SKM-1 (cell line): ENCODE measurements around the gene HBD.
"Not testable (repeated sequence)": the region's sequence is repeated elsewhere in the genome, so short reads cannot be mapped to it uniquely, and the experiment has no call there.

Experiments
- DNase-seq: peaks from one replicate; lab custom pipeline; 2025; ENCODE audit not compliant: unreplicated experiment; lab: John Stamatoyannopoulos, UW

Gene HBD

GRCh38 chr11:5253440-5253839 is 19.2 kb upstream of the HBD start:
- DNase-seq: not testable (repeated sequence)

- no peak for DNase-seq
Measured at GRCh38 chr11:5252919-5253265, 18.6 kb upstream of the HBD start.

DNA sequence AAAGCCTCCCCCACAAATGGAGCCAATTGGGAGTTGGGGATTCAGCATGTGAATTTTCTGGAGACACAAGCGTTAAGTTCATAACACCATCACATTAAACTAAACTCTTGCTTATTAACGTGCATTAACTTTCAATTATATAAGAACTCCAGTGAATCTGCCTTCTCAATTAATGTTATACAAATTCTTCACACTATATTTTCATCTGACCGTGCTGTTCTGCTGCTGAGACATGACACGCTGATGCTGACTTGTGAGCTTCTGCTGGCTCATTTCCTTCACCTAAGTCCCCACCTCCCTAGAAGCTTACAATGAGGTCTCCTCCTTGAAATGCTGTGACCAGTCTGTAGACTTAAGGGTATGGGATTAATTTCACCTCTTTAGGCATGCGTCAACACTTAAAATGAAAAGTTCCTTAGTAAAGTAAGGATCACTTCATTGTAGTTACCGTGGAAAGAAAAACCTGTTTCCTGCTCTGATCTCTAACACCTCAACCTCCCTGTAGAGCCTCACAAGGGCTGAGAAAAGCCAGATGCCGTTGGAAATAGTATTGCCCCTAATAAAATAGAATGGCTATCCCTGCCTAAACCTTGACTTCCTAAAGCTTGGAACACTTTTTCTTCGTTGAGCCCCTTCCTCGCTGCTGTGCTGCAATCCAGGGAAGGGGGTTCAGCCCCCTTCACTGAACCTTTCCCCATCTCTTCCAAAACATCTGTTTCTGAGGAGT is 18.1 kb upstream of the HBD start:
- no peak for DNase-seq

GRCh38 chr11:5251746-5252145 is 17.5 kb upstream of the HBD start:
- DNase-seq: no peak

DNA sequence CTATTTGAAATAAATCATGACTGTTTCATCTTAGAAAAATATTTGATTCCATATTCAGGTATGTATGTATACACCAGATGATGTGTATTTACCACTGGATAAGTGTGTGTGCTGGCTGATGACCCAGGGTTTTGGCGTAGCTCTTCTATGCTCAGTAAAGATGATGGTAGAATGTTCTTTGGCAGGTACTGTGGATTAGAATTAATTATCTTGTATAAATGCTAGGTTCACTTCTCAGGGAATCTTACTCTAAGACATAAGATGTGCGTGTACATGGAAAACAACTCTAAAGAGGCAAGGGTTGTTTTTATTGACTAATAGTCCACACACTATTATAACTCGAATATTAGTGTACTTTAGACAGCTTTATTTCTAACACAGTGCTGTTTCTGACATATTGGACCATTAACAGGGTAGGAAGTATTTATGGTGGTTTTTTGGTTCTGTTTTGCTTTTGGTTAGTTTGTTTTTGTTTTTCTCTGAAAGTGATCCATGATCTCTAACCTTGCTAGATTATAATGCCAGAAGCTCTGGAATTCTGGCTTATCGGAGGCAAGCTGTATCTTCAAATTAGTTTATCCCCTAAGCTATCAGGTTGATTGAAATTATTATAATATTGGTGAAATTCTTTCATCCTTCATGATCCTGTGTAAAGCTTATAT is 16.4 kb upstream of the HBD start:
- no peak for DNase-seq

- not testable (repeated sequence) for DNase-seq
Measured at GRCh38 chr11:5249807-5250396, 15.6 kb upstream of the HBD start, which contains the start of gene HBG1. Gene HBG1, minus strand, starts transcription at chr11:5249857. Its CDS starts 53 bp downstream, at chr11:5249804.

GRCh38 chr11:5248498-5248897 is 14.2 kb upstream of the HBD start:
- DNase-seq: not testable (repeated sequence)

- no peak for DNase-seq
Measured at GRCh38 chr11:5247472-5248192, 13.3 kb upstream of the HBD start.

- DNase-seq: no peak
Measured at GRCh38 chr11:5246772-5247471, 12.6 kb upstream of the HBD start.

GRCh38 chr11:5245155-5245554 is 10.9 kb upstream of the HBD start:
- no peak for DNase-seq

DNA sequence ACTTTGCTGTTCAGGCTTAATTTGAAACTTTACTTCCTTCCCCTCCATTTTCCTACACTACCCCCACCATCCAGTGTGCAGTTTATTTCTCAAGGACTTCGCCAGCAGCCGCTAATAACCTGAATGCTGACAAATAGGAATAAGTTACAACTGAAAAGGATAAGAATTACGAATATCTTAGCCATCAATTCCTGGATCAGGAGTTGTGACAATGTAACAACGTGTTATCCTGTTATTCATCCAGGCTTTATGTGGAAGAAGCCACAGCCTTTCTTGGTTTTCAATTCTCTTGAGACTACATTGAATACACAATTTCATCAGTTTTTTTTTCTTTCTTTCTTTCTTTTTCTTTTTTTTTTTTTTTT is 9.5 kb upstream of the HBD start:
- no peak for DNase-seq

GRCh38 chr11:5242933-5243815 is 8.9 kb upstream of the HBD start:
- DNase-seq: no peak

- DNase-seq: no peak
Measured at GRCh38 chr11:5242208-5242607, 7.9 kb upstream of the HBD start.

- no peak for DNase-seq
Measured at GRCh38 chr11:5241458-5241857, 7.2 kb upstream of the HBD start.

DNA sequence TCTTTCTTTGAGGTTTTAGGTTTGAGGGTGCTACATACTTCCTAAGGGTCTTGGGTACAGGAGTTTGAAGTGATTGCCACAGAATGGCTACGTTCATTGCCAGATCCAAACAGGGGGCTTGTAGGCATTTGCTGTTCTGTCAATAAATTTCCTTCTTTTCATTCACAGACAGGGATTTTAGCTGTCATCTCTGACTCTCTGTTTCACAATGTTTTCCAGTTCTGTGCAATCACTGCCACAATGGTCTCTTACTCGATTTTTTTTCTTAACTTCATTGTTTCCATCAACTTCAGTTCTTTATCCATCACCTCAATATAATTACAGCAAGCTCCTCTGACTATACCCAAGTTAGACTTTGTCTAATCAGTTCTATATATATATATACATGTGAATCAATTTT is 6.2 kb upstream of the HBD start:
- DNase-seq: no peak

DNA sequence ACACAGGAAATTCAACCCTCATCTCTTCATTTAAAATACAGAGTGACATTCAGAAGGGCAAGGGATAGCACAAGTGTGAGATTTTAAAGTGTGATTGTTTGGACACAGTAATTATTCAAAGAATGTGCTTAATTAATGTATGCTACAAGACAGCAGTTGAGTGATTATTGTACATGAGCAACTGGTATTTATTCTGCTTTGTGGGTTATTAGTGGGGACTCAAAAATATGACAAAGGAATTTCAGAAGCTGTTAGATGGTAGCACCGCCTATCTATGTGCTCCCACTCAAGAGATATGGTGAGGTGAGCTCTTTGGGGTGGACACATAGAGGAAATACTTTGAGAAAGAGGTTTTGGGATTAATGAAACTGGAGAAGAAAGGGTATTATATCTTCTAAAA is 5.8 kb upstream of the HBD start:
- DNase-seq: no peak

DNA sequence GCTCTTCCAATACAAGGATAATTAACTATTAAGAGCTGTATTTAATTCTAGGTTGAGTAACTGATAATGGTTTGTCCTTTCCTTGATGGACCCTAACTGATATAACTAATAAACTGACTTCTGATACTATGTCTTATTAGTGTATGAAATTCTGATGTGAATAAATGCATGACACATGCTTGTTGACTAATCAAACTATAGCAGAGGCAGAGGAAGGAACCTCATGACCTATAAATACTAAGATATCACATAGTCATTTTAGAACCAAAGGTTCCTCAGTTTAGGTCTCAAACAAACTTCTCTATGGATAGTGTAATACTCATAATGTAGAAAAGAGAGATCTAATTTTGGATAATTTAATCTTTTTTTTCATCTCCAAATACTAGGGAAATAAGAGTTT is 4.8 kb upstream of the HBD start:
- DNase-seq: no peak

DNA sequence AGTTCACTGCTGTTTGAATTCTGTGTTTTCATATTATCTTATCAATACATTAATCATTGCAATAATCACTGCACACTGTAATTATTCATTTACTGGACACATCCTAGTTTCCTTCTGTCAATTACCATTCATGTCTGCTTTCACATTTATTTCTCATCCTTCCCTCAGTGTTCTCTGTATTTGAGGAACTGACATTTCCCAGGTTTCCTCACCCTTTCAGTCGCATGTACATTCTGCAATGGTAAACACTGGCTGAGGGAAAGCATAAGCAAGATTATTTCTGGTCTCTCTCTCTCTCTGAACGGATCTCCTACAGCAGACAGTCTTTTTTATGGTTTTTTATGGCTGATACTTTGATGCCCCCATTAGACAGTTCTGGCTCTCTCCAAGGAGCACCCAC is 4.2 kb upstream of the HBD start:
- peak; percentile 14 for DNase-seq

DNA sequence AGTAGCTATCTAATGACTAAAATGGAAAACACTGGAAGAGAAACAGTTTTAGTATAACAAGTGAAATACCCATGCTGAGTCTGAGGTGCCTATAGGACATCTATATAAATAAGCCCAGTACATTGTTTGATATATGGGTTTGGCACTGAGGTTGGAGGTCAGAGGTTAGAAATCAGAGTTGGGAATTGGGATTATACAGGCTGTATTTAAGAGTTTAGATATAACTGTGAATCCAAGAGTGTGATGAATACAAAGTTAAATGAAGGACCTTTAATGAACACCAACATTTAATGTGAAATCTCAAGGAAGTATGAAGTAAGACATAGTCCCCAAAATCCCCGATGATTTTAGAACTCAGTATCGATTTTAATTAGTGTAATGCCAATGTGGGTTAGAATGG is 3.1 kb upstream of the HBD start:
- DNase-seq: no peak

- no peak for DNase-seq
Measured at GRCh38 chr11:5235364-5236095, 1.2 kb upstream of the HBD start.
